HG02884 (cell line): ENCODE data around the gene HOXA5.

Experiments used
- ATAC-seq: cut with Tn5 transposase; IDR thresholded peaks from one replicate; pipeline ENCODE4 v1.9.1; 2021; ENCODE audit warnings: mild to moderate bottlenecking, moderate library complexity; ENCODE audit not compliant: unreplicated experiment

The HOXA5 gene

GRCh38 chr7:27109466-27110185 lies 33.9 kb downstream of the HOXA5 start:
- ATAC-seq: no peak

GRCh38 chr7:27108390-27109127 lies 34.9 kb downstream of the HOXA5 start:
- ATAC-seq: no peak

- ATAC-seq: no peak
Measured at GRCh38 chr7:27107391-27108381, 35.8 kb downstream of the HOXA5 start.

GRCh38 chr7:27106901-27107240 lies 36.6 kb downstream of the HOXA5 start:
- ATAC-seq: no peak

GRCh38 chr7:27106181-27106900 lies 37.1 kb downstream of the HOXA5 start:
- no peak for ATAC-seq

- no peak for ATAC-seq
Measured at GRCh38 chr7:27105301-27106031, 38.0 kb downstream of the HOXA5 start.

- ATAC-seq: no peak
Measured at GRCh38 chr7:27104341-27105058, 39.0 kb downstream of the HOXA5 start.

GRCh38 chr7:27103489-27104226 lies 39.8 kb downstream of the HOXA5 start:
- ATAC-seq: no peak

- ATAC-seq: no peak
Measured at GRCh38 chr7:27102581-27103442, 40.7 kb downstream of the HOXA5 start, which contains the start of gene HOXA2. TSS of gene HOXA2 (minus strand) at chr7:27102683. CDS start at chr7:27102500, 183 bp downstream.

- no peak for ATAC-seq
Measured at GRCh38 chr7:27101957-27102580, 41.4 kb downstream of the HOXA5 start.

- no peak for ATAC-seq
Measured at GRCh38 chr7:27101171-27101956, 42.1 kb downstream of the HOXA5 start.

GRCh38 chr7:27100694-27101170 lies 42.7 kb downstream of the HOXA5 start:
- ATAC-seq: no peak

- no peak for ATAC-seq
Measured at GRCh38 chr7:27099453-27100370, 43.8 kb downstream of the HOXA5 start.

GRCh38 chr7:27098578-27099451 lies 44.7 kb downstream of the HOXA5 start:
- ATAC-seq: no peak
